ENCODE measurements around the gene MAP4. TPM values are rescaled to one million over a fixed set of nuclear protein-coding genes. Genes with fewer than 3 reads are reported as not detected.
"Not testable (repeated sequence)": the region's sequence is repeated elsewhere in the genome, so short reads cannot be mapped to it uniquely, and the experiment has no call there.

The MAP4 gene, protein sequence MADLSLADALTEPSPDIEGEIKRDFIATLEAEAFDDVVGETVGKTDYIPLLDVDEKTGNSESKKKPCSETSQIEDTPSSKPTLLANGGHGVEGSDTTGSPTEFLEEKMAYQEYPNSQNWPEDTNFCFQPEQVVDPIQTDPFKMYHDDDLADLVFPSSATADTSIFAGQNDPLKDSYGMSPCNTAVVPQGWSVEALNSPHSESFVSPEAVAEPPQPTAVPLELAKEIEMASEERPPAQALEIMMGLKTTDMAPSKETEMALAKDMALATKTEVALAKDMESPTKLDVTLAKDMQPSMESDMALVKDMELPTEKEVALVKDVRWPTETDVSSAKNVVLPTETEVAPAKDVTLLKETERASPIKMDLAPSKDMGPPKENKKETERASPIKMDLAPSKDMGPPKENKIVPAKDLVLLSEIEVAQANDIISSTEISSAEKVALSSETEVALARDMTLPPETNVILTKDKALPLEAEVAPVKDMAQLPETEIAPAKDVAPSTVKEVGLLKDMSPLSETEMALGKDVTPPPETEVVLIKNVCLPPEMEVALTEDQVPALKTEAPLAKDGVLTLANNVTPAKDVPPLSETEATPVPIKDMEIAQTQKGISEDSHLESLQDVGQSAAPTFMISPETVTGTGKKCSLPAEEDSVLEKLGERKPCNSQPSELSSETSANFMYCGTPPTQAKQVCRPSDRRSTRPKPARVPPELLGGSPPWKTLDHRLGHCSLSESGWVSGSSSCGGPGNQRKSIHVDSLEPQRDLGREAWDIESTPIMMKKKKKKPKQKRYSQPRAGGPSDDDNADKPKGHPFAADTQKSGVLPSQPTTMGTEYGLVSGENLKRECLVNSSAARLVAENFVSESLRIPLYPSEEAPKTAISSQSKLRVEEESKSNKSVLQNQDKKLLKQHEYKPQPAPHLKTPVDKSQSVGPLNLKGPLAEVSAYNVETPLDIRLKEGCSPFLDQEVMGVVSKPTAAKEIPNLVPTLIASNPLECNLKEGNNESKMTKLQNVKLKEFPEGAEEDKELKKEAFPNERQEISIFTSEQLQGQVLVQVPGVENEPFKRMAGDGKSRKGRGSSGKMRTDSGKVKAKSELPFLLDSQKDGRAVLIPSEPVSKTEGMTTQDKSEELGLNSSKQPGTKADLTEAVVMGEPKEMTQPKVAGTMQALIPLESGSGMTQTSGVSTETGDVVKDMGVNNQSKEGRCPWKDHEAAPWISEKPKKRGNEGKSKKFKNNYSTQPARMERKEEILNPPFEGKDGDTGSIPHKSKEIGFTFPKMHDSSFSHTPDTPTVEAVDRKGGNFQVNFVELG (N-terminal part only)
- polyA plus RNA-seq (2011; rRNA removed), result 263 and 285 TPM in 2 replicates
- polyA minus RNA-seq (2011; rRNA and poly(A)+ RNA removed), result 240 and 241 TPM in 2 replicates

GRCh38 chr3:48016301-48016973 lies at the start of gene MAP4:
Gene MAP4 (minus strand): TSS chr3:48016416. CDS start chr3:47998860, 17,556 bp downstream.
- H3K4me3 ChIP-seq (ENCODE audit: low read depth, low read length), result no peak within 1 kb of the TSS
- TF ChIP-seq, protein P1, sequence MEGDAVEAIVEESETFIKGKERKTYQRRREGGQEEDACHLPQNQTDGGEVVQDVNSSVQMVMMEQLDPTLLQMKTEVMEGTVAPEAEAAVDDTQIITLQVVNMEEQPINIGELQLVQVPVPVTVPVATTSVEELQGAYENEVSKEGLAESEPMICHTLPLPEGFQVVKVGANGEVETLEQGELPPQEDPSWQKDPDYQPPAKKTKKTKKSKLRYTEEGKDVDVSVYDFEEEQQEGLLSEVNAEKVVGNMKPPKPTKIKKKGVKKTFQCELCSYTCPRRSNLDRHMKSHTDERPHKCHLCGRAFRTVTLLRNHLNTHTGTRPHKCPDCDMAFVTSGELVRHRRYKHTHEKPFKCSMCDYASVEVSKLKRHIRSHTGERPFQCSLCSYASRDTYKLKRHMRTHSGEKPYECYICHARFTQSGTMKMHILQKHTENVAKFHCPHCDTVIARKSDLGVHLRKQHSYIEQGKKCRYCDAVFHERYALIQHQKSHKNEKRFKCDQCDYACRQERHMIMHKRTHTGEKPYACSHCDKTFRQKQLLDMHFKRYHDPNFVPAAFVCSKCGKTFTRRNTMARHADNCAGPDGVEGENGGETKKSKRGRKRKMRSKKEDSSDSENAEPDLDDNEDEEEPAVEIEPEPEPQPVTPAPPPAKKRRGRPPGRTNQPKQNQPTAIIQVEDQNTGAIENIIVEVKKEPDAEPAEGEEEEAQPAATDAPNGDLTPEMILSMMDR (IDR thresholded peaks at IDR 0.05; ENCODE audit: low read depth, low read length), result no peak
- H3K27ac ChIP-seq (ENCODE audit: low read depth, low read length), result peak within 1 kb of the TSS; percentile 47
- DNase-seq (ENCODE audit: low read depth, low spot score), result no peak
- H3K27me3 ChIP-seq (ENCODE audit: control insufficient read depth, insufficient read depth, low read length), result no peaks in the 10 kb centered on the region
- ChIA-PET POLR2A (no interaction called here), CTCF (interaction anchor here (0.8 to 1.9 kb wide), 2 partner anchors 26 to 42 kb away, joined by 3 to 6 read pairs; no protein-coding TSS in a partner anchor)
- no peaks in the 10 kb centered on the region for H3K9me3 ChIP-seq (ENCODE audit: control insufficient read depth, insufficient read depth, low read length)

- Histone ChIP-seq H3K9me3 (ENCODE audit: control insufficient read depth, insufficient read depth, low read length) (no peaks in the 10 kb centered on the region; the same call in 1 of the 2 replicates), H3K27me3 (ENCODE audit: control insufficient read depth, insufficient read depth, low read length) (no peaks in the 10 kb centered on the region), H3K27ac (ENCODE audit: low read depth, low read length) (no peak overlapping the region), H3K4me3 (ENCODE audit: low read depth, low read length) (no peak overlapping the region)
- CTCF ChIA-PET, result no interaction called here
- no peak for DNase-seq (ENCODE audit: low read depth, low spot score)
- POLR2A ChIA-PET, result no interaction called here
- TF ChIP-seq, protein P1 (IDR thresholded peaks at IDR 0.05; ENCODE audit: low read depth, low read length), result no peak
Observed at GRCh38 chr3:48065035-48065434, 48.8 kb upstream of the MAP4 start.

DNA sequence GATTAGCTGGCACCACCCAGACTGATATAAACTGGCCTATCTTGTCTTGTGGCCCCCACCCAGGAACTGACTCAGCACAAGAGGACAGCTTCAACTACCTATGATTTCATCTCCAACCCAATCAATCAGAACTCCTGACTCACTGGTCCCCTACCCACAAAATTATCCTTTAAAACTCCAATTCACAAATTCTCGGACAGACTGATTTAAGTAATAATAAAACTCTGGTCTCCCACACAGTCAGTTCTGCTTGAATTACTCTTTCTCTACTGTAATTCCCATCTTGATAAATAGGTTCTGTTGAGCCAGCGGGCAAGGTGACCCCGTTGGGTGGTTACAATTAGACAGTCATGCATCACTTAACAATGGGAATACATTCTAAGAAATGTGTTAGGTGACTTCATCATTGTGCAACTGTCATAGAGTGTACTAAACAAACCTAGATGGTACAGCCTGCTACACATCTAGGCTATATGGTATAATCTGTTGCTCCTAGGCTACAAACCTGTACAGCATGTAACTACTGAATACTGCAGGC lies 48.1 kb upstream of the MAP4 start:
- TF ChIP-seq, protein P1 (IDR thresholded peaks at IDR 0.05; ENCODE audit: low read depth, low read length), result no peak
- CTCF ChIA-PET, result no interaction called here
- no peak for DNase-seq (ENCODE audit: low read depth, low spot score)
- no peaks in the 10 kb centered on the region for H3K27me3 ChIP-seq (ENCODE audit: control insufficient read depth, insufficient read depth, low read length)
- H3K9me3 ChIP-seq (ENCODE audit: control insufficient read depth, insufficient read depth, low read length), result no peaks in the 10 kb centered on the region; the same call in 1 of the 2 replicates
- no peak overlapping the region for H3K4me3 ChIP-seq (ENCODE audit: low read depth, low read length)
- POLR2A ChIA-PET, result interaction anchor here (0.7 kb wide), 1 partner anchor 50 kb away, joined by 4 read pairs; no protein-coding TSS in a partner anchor
- H3K27ac ChIP-seq (ENCODE audit: low read depth, low read length), result no peak overlapping the region

DNA sequence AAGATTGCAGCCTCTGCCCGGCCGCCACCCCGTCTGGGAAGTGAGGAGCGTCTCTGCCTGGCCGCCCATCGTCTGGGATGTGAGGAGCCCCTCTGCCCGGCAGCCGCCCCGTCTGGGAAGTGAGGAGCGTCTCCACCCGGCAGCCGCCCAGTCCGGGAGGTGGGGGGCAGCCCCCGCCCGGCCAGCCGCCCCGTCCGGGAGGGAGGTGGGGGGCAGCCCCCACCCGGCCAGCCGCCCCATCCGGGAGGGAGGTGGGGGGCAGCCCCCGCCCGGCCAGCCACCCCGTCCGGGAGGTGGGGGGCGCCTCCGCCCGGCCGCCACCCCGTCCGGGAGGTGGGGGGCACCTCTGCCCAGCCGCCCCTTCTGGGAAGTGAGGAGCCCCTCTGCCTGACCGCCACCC lies 45.4 kb upstream of the MAP4 start:
- H3K4me3 ChIP-seq (ENCODE audit: low read depth, low read length); H3K9me3 ChIP-seq (ENCODE audit: control insufficient read depth, insufficient read depth, low read length); H3K27ac ChIP-seq (ENCODE audit: low read depth, low read length); DNase-seq (ENCODE audit: low read depth, low spot score); CTCF ChIA-PET; H3K27me3 ChIP-seq (ENCODE audit: control insufficient read depth, insufficient read depth, low read length): not testable (repeated sequence)
- POLR2A ChIA-PET, result interaction anchor here (0.6 kb wide), 1 partner anchor 80 kb away, joined by 4 read pairs; no protein-coding TSS in a partner anchor
